HG02938 (cell line): ENCODE results near the gene SDC1.

Experiments
- ATAC-seq: cut with Tn5 transposase; IDR thresholded peaks from one replicate; pipeline ENCODE4 v1.9.1; 2021; ENCODE audit warnings: mild to moderate bottlenecking, moderate library complexity; ENCODE audit not compliant: unreplicated experiment

The SDC1 gene

GRCh38 chr2:20215183-20216040 is 9.5 kb downstream of the SDC1 start:
- ATAC-seq = no peak

- ATAC-seq = no peak
Measured at GRCh38 chr2:20214566-20215182, 10.3 kb downstream of the SDC1 start.

DNA sequence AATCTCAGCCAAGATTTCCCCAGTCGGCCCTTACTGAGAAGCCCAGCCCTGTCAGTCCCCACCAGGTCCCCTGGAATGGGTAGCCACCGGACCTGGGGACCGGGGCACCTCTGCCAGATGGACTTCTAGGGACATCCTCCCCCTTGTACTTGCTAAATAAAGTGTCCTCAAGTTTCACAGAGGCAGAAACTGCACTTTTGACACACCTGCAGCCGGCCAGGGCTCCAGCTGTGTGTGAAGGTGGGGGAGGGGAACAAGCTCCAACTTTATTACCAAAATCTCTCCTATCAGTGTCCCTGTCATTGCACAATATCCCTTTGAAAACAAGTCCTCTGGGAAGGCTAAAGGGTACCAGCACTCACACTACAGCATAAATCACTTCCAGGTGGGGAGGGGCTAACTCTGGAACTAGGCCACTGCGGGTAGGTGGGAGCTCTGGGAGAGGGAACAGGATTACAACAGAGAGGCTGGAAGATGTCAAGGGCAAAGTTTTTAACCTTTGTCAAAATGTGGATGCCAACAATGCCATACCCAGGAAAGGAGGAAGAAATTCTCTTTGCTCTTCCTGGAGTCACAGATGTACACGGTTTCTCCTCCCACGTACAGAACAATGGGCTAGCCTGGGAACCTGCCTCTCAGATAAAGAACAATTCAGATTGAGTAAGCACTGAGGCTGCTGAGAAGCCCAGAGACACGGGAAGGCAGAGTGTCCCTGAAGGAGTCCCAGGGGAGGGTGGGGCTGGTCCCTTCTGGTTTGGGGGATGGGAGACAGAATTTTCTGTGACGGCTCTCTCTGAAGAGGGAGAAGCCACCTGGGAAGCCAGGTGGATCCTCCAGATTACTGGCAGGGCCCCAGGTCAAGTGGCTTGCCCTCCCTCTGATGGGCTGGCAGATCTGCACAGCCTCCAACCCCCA is 11.0 kb downstream of the SDC1 start:
- no peak for ATAC-seq

DNA sequence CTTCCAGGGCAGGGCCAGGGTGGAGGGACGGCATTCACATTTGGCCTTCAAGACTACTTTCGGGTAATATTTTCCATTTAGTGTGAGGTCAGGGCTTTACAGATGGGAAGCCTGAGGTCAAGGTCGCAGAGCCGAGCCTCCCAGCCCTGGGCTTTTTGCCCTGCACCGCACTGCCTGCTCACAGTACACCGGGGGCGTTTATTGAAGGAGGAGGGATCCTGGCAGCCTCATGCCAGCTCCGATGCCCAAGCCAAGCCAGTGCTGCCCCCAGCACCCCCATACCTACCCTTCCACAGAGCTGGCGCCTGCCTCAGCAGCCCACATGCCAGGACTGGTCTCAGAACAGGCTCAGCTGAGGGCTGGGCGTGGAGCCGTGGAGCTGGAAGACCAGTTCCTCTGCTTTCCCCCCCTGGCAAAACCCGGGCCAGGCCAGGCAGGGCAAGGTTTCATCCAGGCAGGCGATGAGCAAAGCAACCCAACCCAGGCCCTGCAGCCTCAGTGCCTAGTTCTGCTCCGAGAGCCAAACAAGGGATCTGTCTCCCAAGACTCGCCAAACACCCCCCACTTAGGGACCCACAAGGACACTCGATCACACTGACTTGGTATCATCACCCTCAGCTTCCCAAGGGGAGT is 11.9 kb downstream of the SDC1 start:
- no peak for ATAC-seq

DNA sequence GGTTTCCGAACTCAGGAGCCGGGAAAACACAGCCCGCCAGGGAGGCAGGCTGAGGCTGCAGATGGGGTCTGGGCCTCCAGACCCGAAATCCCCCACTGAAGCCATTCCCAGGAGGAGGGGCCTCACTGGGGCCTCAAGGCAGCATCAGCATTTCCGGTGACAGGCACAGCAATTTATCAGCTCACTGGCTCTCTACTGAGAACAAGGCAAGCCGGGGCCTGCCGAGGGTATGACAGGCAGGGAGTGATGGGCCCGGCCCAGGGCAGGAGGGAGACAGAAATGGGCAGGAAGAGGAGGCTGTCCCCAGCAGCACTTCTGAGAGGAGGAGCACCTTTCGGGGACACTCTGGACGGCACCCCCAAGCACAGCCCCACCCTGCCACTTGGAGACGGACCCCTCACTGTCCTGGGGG is 12.5 kb downstream of the SDC1 start:
- no peak for ATAC-seq

DNA sequence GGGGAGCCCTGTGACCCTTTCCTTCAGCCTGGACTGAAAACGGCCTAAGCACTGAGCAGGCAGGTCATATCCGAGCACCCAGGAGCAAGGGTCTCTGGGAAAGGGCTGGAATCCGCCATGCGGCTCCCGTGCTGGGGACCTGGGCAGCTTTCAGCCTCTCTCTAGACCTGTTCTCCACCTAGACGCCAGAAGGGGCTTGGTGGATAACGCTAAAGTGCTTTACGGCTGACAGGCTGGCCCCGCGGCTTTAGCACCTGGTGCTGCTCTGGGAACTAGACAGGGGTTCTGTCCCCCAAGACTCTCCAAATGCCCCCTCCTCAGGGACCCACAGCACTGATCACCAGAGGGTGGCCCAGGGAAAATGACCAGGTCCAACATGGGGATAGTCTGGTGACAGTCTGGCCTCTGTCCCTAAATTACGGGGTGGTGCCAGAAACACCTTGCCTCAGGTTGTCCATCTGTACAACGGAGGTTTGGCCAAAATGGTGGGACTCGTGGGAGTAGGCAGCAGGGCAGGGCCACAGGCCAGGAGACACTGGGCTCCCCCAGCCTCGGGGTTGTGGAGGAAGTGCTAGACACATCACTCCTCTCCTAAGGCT is 13.0 kb downstream of the SDC1 start:
- ATAC-seq = no peak

DNA sequence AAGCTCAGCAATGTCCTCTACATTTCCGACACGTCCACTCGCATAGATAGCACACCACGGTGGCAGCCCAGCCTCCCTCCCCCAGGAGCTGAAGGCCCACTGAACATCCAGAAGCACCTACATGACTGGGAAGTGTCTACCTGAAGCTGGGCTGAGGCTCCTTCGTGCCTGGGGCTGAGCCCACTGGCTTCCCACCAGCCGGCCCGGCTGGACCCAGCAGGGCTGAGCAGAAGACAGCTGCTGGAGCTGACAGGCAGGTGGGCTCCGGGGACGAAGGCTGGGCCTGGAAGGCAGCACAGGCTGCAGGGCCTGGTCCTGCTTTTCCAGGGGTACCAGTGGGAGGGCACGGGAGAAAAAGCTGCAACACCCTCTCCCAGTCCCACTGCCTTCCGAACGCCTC is 13.5 kb downstream of the SDC1 start:
- no peak for ATAC-seq

DNA sequence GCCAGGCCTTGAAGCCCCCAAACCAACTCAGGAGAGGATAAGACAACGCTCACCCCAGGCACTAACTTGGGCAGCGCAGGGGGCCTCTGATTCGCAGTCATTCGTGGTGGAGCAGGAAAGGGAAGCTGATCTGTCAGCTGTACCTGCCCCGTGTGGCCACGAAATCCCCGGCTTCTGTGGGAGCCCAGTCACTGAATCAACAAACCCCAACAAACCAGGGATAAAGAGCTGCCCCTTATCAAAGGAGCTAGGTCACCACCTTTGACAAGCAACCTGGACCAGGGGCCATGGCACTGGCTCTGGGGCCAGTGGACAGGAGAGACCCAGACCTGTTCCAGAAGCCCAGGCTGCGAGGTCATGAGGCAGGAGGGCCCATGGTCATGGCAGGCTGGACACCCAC is 14.5 kb downstream of the SDC1 start:
- no peak for ATAC-seq

- no peak for ATAC-seq
Measured at GRCh38 chr2:20209373-20210109, 15.4 kb downstream of the SDC1 start.

- no peak for ATAC-seq
Measured at GRCh38 chr2:20208476-20208859, 16.5 kb downstream of the SDC1 start.

- ATAC-seq = no peak
Measured at GRCh38 chr2:20207051-20207450, 17.9 kb downstream of the SDC1 start.

GRCh38 chr2:20205915-20206524 is 18.9 kb downstream of the SDC1 start:
- no peak for ATAC-seq

DNA sequence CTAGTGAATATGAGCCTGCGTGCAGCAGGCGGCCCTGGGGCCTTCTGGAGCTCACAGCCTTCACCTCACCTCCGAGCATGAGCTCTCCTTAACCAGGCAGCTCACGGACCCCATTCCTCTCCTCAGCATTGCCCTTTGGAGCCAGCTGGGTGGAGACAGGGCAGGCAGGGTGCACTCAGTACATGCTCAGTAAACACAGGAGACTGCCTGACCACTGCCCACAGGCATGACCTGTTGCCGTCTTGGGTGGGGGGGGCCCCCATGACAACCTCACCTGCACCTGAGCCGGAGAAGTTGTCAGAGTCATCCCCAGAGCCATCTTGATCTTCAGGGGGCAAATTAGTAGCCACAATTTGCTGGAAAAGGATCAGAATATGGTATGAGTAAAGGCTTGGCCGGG is 19.9 kb downstream of the SDC1 start:
- ATAC-seq = no peak

DNA sequence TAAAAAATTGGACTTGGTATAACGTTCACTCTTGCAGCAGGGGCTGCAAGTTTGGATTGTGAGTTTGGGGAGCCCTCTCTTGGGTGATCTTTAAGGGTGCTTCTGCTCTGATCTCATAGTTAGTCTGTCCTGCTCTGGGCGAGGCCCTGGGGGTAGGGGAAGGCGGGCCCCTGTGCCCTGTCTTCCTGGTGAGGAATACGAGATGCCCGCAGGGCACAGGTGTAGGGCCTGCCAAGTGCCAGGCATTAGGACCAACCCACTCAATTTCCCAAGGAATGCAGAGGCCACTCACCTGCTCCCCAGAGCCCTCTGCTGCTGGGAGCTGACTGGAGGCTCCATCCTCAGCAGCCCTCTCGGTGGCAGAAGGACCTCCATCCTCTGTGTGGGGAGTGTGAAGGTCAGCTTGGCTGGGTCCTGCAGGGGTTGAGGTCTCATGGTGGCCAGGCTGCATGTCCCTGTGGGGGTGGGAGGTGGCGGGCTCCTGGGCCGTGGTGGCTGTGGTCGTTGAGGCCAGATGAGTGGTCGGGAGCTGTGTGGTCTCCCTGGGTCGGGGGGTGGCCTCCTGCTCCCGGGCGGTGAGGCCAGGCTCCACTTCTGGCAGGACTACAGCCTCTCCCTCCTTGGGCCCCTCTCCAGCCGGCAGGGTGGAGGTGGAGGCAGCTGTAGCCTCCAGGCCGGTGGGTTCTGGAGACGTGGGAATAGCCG is 21.3 kb downstream of the SDC1 start:
- ATAC-seq = no peak

DNA sequence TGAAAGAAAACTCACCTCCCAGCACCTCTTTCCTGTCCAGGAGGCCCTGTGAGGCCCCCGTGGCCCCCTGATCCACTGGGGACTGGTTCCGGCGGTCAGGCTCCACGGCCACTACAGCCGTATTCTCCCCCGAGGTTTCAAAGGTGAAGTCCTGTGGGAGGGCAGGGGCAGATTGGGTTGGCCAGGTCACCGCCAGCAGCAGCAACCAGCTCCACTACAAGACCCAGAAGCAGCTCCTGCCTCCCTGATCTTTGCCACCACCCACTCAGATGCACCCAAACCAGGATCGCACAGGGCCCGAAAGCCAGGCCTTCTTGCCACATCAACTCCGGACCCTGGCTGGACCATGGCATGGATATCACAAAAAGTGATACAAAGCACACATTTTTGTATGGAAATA is 21.9 kb downstream of the SDC1 start:
- no peak for ATAC-seq

- ATAC-seq = no peak
Measured at GRCh38 chr2:20201671-20202070, 23.3 kb downstream of the SDC1 start.

GRCh38 chr2:20200697-20201555 is 24.0 kb downstream of the SDC1 start:
- no peak for ATAC-seq
